ENCODE measurements around the gene DCAF7.

GRCh38 chr17:63563339-63563738 is 13.1 kb downstream of the DCAF7 start:
- TF ChIP-seq, protein P1, sequence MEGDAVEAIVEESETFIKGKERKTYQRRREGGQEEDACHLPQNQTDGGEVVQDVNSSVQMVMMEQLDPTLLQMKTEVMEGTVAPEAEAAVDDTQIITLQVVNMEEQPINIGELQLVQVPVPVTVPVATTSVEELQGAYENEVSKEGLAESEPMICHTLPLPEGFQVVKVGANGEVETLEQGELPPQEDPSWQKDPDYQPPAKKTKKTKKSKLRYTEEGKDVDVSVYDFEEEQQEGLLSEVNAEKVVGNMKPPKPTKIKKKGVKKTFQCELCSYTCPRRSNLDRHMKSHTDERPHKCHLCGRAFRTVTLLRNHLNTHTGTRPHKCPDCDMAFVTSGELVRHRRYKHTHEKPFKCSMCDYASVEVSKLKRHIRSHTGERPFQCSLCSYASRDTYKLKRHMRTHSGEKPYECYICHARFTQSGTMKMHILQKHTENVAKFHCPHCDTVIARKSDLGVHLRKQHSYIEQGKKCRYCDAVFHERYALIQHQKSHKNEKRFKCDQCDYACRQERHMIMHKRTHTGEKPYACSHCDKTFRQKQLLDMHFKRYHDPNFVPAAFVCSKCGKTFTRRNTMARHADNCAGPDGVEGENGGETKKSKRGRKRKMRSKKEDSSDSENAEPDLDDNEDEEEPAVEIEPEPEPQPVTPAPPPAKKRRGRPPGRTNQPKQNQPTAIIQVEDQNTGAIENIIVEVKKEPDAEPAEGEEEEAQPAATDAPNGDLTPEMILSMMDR (IDR thresholded peaks at IDR 0.05 in 4 of 5, conservative IDR thresholded peaks at IDR 0.05 in 1 of 5) = no peak
- no peak for TF ChIP-seq POLR2A (IDR thresholded peaks at IDR 0.05)

Data from gastrocnemius medialis (tissue), 4 donors.